HL-60 (cell line): Measurements from ENCODE around the gene CLSTN3.

Experiments used
- DNase-seq, 2 experiments: peaks; one replicate each; pipeline ENCODE4 v3.0.0-alpha.2; 2010 to 2020; ENCODE audit warnings: low read depth in 1 of 2, low spot score in 1 of 2
- H3K27ac ChIP-seq: fragments of 250-450 bp; sonication (Bioruptor Pico); replicated peaks from 2 replicates; pipeline ENCODE4 v1.5.1; 2020; ENCODE audit warnings: mild to moderate bottlenecking, moderate library complexity
- H3K27me3 ChIP-seq: fragments of 250-450 bp; sonication (Bioruptor Pico); 2 replicates; pipeline ENCODE4 v1.5.1; 2021; ENCODE audit warnings: mild to moderate bottlenecking, moderate library complexity; ENCODE audit not compliant: insufficient read depth, poor library complexity, severe bottlenecking
- H3K4me3 ChIP-seq: replicated peaks from 2 replicates; pipeline ENCODE4 v1.5.1; 2011; ENCODE audit warnings: mild to moderate bottlenecking, control low read depth, low read length; ENCODE audit not compliant: insufficient read depth
- GABPA ChIP-seq: IDR thresholded peaks from 2 replicates; pipeline ENCODE4 v1.6.1; 2012; ENCODE audit warnings: low read depth
- POLR2AphosphoS5 ChIP-seq: IDR thresholded peaks from 2 replicates; pipeline ENCODE4 v1.6.1; 2012; ENCODE audit warnings: low read depth
- SPI1 ChIP-seq: IDR thresholded peaks from 2 replicates; pipeline ENCODE4 v1.6.1; 2012; ENCODE audit warnings: low read depth, mild to moderate bottlenecking, borderline replicate concordance
- TF ChIP-seq, protein P1 (sequence below): IDR thresholded peaks from one replicate; pipeline ENCODE4 v1.5.1; 2011; ENCODE audit warnings: low read length, control low read depth, inconsistent platforms; ENCODE audit not compliant: insufficient read depth
- TF ChIP-seq, protein P2 (sequence below): IDR thresholded peaks from 2 replicates; pipeline ENCODE4 v1.6.1; 2012; ENCODE audit warnings: low read depth; ENCODE audit not compliant: insufficient replicate concordance

The CLSTN3 gene

DNA sequence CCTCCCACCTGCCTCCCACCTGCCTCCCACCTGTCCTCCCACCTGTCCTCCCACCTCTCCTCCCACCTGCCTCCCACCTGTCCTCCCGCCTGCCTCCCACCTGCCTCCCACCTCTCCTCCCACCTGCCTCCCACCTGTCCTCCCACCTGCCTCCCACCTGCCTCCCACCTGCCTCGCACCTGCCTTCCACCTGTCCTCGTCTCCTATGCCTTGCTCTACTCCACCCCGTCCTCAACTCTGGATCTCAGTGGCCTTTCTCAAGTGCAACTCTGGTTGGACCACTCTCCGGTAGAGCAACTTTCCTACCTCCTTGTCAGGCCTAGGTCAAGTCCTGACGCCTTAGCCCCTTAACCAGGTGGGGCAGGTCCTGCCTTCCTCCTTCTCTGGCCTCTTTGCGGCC, 30.0 kb downstream of the CLSTN3 start:
- DNase-seq, result no peak
- Histone ChIP-seq H3K4me3 (no peak overlapping the region), H3K27me3 (no peaks in the 10 kb centered on the region), H3K27ac (no peak overlapping the region)
- TF ChIP-seq SPI1, result no peak
- TF ChIP-seq, protein P1, sequence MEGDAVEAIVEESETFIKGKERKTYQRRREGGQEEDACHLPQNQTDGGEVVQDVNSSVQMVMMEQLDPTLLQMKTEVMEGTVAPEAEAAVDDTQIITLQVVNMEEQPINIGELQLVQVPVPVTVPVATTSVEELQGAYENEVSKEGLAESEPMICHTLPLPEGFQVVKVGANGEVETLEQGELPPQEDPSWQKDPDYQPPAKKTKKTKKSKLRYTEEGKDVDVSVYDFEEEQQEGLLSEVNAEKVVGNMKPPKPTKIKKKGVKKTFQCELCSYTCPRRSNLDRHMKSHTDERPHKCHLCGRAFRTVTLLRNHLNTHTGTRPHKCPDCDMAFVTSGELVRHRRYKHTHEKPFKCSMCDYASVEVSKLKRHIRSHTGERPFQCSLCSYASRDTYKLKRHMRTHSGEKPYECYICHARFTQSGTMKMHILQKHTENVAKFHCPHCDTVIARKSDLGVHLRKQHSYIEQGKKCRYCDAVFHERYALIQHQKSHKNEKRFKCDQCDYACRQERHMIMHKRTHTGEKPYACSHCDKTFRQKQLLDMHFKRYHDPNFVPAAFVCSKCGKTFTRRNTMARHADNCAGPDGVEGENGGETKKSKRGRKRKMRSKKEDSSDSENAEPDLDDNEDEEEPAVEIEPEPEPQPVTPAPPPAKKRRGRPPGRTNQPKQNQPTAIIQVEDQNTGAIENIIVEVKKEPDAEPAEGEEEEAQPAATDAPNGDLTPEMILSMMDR, result no peak
- no peak for TF ChIP-seq POLR2AphosphoS5
- no peak for TF ChIP-seq GABPA
- TF ChIP-seq, protein P2, sequence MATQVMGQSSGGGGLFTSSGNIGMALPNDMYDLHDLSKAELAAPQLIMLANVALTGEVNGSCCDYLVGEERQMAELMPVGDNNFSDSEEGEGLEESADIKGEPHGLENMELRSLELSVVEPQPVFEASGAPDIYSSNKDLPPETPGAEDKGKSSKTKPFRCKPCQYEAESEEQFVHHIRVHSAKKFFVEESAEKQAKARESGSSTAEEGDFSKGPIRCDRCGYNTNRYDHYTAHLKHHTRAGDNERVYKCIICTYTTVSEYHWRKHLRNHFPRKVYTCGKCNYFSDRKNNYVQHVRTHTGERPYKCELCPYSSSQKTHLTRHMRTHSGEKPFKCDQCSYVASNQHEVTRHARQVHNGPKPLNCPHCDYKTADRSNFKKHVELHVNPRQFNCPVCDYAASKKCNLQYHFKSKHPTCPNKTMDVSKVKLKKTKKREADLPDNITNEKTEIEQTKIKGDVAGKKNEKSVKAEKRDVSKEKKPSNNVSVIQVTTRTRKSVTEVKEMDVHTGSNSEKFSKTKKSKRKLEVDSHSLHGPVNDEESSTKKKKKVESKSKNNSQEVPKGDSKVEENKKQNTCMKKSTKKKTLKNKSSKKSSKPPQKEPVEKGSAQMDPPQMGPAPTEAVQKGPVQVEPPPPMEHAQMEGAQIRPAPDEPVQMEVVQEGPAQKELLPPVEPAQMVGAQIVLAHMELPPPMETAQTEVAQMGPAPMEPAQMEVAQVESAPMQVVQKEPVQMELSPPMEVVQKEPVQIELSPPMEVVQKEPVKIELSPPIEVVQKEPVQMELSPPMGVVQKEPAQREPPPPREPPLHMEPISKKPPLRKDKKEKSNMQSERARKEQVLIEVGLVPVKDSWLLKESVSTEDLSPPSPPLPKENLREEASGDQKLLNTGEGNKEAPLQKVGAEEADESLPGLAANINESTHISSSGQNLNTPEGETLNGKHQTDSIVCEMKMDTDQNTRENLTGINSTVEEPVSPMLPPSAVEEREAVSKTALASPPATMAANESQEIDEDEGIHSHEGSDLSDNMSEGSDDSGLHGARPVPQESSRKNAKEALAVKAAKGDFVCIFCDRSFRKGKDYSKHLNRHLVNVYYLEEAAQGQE, result no peak

DNA sequence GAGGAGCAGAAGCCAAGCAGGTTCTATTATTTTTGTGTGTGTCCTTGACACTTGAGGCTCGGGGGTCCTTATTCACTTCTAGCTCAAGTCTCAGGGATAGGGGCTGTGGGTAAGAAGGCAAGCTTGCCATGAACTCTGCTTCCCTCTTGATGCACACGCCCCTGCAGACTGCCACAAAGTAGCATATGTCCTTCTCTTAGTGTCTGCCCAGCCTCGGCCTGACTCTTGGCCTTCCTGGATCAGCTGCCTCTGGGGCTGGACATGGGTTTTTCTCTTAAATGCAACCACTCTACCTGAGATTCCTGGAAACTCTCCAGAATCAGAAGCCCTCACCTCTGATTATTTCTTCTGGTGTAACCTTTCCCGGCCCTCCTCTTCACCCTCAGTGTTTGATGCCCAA, 31.2 kb downstream of the CLSTN3 start:
- no peak for TF ChIP-seq GABPA
- TF ChIP-seq, protein P2, result no peak
- TF ChIP-seq SPI1, result no peak
- no peak for TF ChIP-seq POLR2AphosphoS5
- TF ChIP-seq, protein P1, result no peak
- Histone ChIP-seq H3K4me3 (no peak overlapping the region), H3K27ac (no peak overlapping the region), H3K27me3 (no peaks in the 10 kb centered on the region)
- no peak for DNase-seq

DNA sequence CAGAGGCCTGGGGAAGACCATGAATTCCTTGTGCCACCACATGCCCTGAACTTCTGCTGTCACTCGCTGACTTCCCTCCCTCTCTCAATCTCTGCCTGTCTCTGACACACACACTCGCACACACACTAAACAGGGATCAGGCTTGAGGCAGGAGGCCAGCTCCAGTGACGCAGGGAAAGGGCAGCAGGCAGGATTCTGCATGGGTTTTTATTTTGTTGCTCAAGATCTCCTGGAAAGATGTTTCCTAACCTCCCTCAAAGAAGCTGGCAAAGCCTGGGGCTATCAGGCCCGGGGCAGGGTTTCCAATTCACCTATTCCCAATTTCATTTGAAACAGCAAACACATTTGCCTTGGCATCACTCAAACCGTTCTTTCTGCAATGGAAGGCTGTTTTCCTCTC, 31.6 kb downstream of the CLSTN3 start:
- no peak for TF ChIP-seq POLR2AphosphoS5
- TF ChIP-seq, protein P1, result no peak
- TF ChIP-seq GABPA, result no peak
- TF ChIP-seq, protein P2, result no peak
- Histone ChIP-seq H3K27ac (no peak overlapping the region), H3K27me3 (no peaks in the 10 kb centered on the region), H3K4me3 (no peak overlapping the region)
- no peak for DNase-seq
